Stimulated activated CD4-positive, alpha-beta T cell treated with anti-CD3 and anti-CD28 coated beads, Interleukin-1b, Interleukin-23, amount 100 ng/mL, for 4 hours (primary cell): ENCODE data around the gene GJA9.

Source experiments
- DNase-seq, 2 donors: peaks; one replicate each; pipeline ENCODE4 v3.0.0-alpha.2; 2020; ENCODE audit warnings: low read depth in 2 of 2

The GJA9 gene

DNA sequence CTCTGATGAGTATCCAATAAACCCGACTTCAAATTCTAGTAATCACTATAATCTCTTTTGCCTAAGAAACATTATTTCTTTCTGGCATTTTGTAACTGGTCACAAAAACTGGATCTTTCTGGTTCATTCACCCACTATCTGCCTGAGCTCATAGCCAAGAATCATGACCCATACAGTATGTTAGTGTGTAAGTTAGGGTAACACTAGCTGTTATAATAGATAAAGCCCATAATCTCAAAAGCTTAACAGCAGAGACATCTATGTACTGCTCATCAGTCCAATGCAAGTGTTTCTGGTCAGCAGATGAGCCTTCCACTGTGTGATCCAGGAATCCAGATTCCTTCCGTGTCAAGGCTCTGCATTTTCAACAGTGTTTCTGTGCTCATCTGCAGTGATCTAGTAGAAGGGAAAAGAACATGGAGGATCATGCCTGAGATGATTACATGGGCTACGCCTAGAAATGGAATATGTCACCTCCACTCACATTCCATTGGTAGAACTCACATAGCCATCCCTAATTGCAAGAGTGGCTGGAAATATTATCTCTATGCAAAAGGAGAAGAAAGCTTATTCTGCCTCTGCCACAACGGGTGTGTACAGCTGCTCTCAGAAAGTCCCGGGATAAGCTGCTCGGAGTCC is 49.5 kb downstream of the GJA9 start:
- DNase-seq = no peak

DNA sequence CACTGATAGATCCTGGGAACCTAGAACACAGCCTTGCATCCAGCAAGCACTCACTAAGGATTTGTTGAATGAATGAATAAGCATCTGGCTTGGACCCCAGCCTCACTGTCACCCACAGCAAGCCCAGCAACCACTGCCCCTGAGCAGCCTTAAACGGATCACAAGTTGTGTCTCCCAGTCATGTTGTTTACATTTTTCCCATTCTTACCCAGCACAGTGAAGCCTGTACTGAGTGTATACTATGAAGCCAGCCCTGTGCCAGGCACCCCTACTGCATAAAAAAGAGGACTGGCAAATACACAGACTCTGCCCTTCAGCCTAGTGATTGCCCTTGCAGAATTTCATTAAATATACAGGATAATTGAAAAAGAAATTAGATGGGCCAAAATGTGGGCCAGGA is 52.0 kb downstream of the GJA9 start:
- DNase-seq = no peak

DNA sequence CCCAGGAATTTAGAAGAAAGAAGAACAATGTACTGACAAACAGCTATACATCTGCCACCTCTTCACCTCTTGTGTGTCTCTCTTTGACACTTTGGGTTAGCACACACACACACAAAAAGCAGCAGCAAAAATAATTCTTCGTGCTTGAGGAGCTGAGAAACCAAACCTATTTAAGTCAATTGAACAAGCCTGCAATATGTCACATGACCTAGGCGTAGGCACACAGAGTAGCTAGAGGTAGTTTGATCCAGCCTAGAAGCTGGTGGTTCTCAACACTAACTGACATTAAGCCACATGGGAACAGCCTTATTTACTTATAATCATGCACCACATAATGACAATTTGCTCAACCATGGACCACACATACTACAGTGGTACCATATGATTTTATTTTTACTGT is 54.1 kb downstream of the GJA9 start:
- DNase-seq = no peak

DNA sequence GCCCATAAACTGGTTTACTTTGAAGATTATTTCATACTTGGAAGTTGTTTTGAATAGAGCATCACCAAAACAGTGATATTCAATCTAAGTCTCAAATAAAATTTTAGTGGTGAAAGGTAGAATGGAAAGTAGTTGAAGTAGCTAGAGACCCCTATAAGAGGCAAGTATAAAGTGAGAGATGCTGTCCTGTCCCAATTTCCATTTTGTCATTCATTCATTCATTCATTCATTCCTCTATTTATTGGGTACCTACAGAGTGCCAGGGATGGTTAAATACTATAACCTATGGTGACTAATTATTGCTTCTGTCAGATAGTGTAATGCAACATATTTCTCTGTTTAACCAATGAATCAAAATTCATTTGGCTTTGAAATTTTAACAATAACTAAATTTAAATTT is 54.5 kb downstream of the GJA9 start:
- no peak for DNase-seq

DNA sequence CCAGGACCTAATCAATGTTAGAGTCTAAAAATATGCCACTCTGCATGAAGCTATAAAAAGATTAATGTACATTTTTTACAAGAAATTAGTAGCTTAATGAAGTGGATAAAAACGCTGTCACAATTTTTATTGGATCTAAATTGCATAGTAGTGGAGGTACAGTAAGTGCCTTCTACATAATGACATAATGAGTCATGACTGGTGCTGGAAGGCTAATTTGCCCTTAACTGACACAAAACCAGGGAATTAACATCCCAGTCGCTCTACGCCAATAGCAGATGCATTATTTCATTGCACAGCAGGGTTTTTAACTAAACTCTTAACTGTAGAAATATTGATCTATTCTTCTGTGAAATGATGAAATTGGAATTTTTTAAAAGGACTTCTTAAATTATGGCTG is 55.1 kb downstream of the GJA9 start:
- no peak for DNase-seq
